Ishikawa (cell line): Measurements from ENCODE around the gene RIN2.

Experiments
- CEBPB ChIP-seq: IDR thresholded peaks from 2 replicates; pipeline ENCODE4 v1.6.1; 2012
- CREB1 ChIP-seq: IDR thresholded peaks from 2 replicates; pipeline ENCODE4 v1.6.1; 2012; ENCODE audit warnings: low read depth
- EGR1 ChIP-seq: IDR thresholded peaks from 2 replicates; pipeline ENCODE4 v1.6.1; 2012
- EP300 ChIP-seq: IDR thresholded peaks from 2 replicates; pipeline ENCODE4 v1.6.1; 2012; ENCODE audit warnings: borderline replicate concordance
- FOXM1 ChIP-seq: IDR thresholded peaks from 2 replicates; pipeline ENCODE4 v1.6.1; 2012; ENCODE audit warnings: low read depth, borderline replicate concordance
- NFIC ChIP-seq: IDR thresholded peaks from 2 replicates; pipeline ENCODE4 v1.6.1; 2012
- RAD21 ChIP-seq: IDR thresholded peaks from 2 replicates; pipeline ENCODE4 v1.6.1; 2012; ENCODE audit warnings: low read depth
- TAF1 ChIP-seq: IDR thresholded peaks from 2 replicates; pipeline ENCODE4 v1.6.1; 2012; ENCODE audit warnings: low read depth, mild to moderate bottlenecking
- TCF12 ChIP-seq: IDR thresholded peaks from 2 replicates; pipeline ENCODE4 v1.6.1; 2012; ENCODE audit warnings: low read depth
- TEAD4 ChIP-seq: IDR thresholded peaks from 2 replicates; pipeline ENCODE4 v1.6.1; 2012
- YY1 ChIP-seq: IDR thresholded peaks from 2 replicates; pipeline ENCODE4 v1.6.1; 2012; ENCODE audit warnings: low read depth
- ZBTB7A ChIP-seq: IDR thresholded peaks from 2 replicates; pipeline ENCODE4 v1.6.1; 2012; ENCODE audit warnings: low read depth
- TF ChIP-seq, protein P1 (sequence below): IDR thresholded peaks from 2 replicates; pipeline ENCODE4 v1.6.1; 2012; ENCODE audit warnings: low read depth, mild to moderate bottlenecking
- TF ChIP-seq, protein P2 (sequence below): IDR thresholded peaks from 2 replicates; pipeline ENCODE4 v1.6.1; 2012
- TF ChIP-seq, protein P3 (sequence below): IDR thresholded peaks from 2 replicates; pipeline ENCODE4 v1.6.1; 2012

Gene RIN2

DNA sequence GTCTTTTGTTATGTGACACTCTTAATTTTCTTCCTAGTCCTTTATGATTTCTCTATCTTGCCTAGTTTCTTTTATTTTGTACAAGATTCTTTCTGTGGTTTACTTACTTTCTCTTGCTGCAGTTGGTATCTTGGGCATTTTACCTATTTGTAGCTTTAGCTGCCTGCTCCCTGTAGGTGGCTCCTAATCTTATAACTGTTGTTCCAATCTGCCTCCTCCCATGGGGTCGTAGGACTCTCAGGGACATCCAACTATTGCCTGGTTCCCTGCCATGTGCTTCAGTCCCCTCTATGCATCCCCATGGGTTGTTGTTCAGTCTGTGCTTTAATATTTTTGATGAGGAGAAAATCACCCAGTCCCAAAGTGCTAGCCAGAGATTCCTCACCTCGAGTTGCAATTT is 31.4 kb downstream of the RIN2 start:
- TF ChIP-seq EP300 (no peak), YY1 (no peak), TAF1 (no peak), NFIC (no peak)

DNA sequence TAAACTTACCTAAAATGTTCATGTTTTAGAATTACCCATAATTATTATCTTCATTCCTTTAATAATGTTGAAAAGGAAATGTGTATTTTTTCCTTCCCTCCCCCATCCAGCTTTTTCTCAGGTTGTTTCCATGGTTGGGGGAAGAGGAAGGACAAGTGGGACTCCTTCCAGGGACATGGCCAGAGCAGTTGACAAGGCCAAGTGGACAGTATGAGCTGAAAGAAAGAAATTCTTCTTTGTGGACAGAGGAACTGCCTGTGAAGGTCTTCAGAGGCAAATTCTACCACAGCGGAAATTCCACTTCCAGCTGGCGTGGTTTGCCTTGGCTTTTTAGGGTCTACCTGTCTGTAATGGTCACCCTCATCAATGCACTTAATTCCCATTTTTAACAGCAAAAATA is 33.8 kb downstream of the RIN2 start:
- TF ChIP-seq, protein P1, sequence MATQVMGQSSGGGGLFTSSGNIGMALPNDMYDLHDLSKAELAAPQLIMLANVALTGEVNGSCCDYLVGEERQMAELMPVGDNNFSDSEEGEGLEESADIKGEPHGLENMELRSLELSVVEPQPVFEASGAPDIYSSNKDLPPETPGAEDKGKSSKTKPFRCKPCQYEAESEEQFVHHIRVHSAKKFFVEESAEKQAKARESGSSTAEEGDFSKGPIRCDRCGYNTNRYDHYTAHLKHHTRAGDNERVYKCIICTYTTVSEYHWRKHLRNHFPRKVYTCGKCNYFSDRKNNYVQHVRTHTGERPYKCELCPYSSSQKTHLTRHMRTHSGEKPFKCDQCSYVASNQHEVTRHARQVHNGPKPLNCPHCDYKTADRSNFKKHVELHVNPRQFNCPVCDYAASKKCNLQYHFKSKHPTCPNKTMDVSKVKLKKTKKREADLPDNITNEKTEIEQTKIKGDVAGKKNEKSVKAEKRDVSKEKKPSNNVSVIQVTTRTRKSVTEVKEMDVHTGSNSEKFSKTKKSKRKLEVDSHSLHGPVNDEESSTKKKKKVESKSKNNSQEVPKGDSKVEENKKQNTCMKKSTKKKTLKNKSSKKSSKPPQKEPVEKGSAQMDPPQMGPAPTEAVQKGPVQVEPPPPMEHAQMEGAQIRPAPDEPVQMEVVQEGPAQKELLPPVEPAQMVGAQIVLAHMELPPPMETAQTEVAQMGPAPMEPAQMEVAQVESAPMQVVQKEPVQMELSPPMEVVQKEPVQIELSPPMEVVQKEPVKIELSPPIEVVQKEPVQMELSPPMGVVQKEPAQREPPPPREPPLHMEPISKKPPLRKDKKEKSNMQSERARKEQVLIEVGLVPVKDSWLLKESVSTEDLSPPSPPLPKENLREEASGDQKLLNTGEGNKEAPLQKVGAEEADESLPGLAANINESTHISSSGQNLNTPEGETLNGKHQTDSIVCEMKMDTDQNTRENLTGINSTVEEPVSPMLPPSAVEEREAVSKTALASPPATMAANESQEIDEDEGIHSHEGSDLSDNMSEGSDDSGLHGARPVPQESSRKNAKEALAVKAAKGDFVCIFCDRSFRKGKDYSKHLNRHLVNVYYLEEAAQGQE, result no peak
- TF ChIP-seq YY1 (no peak), EGR1 (no peak), RAD21 (no peak), CEBPB (no peak), NFIC (no peak), TAF1 (no peak), TCF12 (no peak), TEAD4 (no peak), EP300 (no peak), ZBTB7A (no peak), FOXM1 (no peak), CREB1 (no peak)
- TF ChIP-seq, protein P2, sequence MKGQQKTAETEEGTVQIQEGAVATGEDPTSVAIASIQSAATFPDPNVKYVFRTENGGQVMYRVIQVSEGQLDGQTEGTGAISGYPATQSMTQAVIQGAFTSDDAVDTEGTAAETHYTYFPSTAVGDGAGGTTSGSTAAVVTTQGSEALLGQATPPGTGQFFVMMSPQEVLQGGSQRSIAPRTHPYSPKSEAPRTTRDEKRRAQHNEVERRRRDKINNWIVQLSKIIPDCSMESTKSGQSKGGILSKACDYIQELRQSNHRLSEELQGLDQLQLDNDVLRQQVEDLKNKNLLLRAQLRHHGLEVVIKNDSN, result no peak
- TF ChIP-seq, protein P3, sequence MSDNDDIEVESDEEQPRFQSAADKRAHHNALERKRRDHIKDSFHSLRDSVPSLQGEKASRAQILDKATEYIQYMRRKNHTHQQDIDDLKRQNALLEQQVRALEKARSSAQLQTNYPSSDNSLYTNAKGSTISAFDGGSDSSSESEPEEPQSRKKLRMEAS, result no peak

DNA sequence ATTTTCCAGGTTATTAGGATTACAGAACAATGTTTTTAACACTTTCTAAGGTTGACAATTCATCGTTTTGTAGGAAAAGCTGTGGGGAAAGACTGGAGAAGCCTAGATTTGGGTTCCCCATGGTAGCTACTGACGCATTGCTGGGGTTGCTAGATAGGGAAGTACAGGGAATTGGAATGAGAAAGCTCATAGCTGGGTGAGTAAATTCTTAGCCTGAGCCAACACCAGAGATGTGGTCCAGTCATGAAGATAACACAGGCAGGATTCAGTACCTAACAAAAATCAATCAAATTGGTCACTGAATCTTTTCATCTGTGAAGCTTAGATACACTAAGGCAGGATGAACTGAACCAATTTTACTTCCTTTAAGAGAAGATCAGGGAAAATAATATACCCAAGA is 35.7 kb downstream of the RIN2 start:
- TF ChIP-seq, protein P2, result no peak
- TF ChIP-seq, protein P3, result no peak
- TF ChIP-seq NFIC (no peak), RAD21 (no peak), EGR1 (no peak), TCF12 (no peak), ZBTB7A (no peak), YY1 (no peak), TAF1 (no peak), CREB1 (no peak), TEAD4 (no peak), CEBPB (no peak)
- TF ChIP-seq, protein P1, result no peak

DNA sequence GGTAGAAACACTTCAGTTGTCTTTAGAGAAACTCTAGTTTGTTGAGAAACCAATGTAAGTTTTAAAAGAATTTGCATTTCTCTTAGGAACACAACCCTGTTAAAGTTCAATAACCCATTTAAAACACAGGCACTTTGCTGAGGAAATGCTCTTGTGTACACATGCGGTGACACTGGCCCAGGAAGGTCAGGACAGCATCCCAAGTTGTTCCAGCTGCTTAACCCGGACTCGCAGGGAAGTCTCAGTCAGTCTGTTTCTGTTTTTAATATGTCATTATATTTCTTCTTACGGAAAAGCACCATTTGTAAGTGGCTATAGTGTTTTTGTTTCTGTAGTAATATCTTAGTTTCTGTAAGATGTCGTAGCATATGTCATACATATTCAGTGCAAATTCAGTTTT is 36.9 kb downstream of the RIN2 start:
- TF ChIP-seq, protein P2, result no peak
- TF ChIP-seq, protein P1, result no peak
- TF ChIP-seq TCF12, result no peak

DNA sequence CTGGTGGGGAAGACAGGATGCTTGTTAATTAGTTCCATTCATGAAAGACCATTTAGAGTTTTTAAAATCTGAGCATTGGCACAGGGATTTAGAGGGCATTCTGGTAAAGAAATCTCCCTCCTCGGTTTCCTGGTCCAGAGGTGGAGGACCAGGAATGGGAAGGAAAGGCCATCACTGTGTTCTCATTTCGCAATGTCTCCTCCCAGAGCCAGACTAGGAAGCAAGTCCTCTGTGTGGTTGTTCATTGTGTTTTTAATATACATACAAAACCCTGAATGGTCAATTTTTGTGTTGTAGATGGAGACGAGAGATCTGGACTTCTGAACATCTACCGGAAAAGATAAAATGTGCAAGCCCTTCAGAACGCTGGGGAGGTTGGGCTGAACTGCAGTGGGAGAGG is 41.3 kb downstream of the RIN2 start:
- TF ChIP-seq TEAD4, result no peak
- no peak for TF ChIP-seq YY1
- TF ChIP-seq, protein P3, result no peak
- TF ChIP-seq TAF1, result no peak
- TF ChIP-seq CEBPB, result no peak
- no peak for TF ChIP-seq TCF12
- TF ChIP-seq CREB1, result no peak
- TF ChIP-seq, protein P1, result no peak
- TF ChIP-seq, protein P2, result no peak
- TF ChIP-seq RAD21, result no peak
- no peak for TF ChIP-seq EGR1
- TF ChIP-seq ZBTB7A, result no peak
- TF ChIP-seq FOXM1, result no peak
- no peak for TF ChIP-seq EP300
- no peak for TF ChIP-seq NFIC
